Measurements from ENCODE around the gene MIDN.

- TF ChIP-seq, protein P1, sequence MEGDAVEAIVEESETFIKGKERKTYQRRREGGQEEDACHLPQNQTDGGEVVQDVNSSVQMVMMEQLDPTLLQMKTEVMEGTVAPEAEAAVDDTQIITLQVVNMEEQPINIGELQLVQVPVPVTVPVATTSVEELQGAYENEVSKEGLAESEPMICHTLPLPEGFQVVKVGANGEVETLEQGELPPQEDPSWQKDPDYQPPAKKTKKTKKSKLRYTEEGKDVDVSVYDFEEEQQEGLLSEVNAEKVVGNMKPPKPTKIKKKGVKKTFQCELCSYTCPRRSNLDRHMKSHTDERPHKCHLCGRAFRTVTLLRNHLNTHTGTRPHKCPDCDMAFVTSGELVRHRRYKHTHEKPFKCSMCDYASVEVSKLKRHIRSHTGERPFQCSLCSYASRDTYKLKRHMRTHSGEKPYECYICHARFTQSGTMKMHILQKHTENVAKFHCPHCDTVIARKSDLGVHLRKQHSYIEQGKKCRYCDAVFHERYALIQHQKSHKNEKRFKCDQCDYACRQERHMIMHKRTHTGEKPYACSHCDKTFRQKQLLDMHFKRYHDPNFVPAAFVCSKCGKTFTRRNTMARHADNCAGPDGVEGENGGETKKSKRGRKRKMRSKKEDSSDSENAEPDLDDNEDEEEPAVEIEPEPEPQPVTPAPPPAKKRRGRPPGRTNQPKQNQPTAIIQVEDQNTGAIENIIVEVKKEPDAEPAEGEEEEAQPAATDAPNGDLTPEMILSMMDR (IDR thresholded peaks at IDR 0.05), result peak in 1 of 6 experiments; percentile 7
- TF ChIP-seq POLR2A (IDR thresholded peaks at IDR 0.05) (no peak), POLR2AphosphoS5 (IDR thresholded peaks at IDR 0.05) (no peak)
Measured at GRCh38 chr19:1237754-1238368, 10.5 kb upstream of the MIDN start, which contains the start of gene CBARP.

All from upper lobe of left lung (tissue), 4 donors.